ENCODE data around the gene ARIH2.

The ARIH2 gene

DNA sequence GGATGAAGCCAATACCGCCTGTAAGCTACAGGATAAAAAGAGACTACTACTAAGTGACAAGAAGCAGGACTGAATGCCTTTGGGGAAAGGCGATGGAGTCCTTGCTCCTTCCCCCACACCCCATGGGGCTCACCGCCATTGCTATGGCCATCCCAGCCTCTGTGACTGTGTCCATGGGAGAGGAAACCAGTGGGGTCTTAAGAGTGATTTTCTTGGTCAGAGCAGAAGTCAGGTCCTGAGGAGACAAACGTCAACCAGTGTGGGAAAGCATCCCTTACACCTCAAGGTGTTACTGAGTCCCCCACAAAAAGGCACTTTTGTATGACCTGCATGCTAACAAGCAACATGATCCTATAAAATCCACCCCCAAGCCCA, 109.6 kb downstream of the ARIH2 start:
- H2AFZ ChIP-seq (ENCODE audit: low read length) = no peak overlapping the region
- peak overlapping the region; percentile 97 for H3K9ac ChIP-seq (ENCODE audit: low read length)
- peak overlapping the region; percentile 84 for H3K4me3 ChIP-seq (ENCODE audit: low read length)
- H3K4me2 ChIP-seq (ENCODE audit: low read depth, low read length) = peak overlapping the region; percentile 95
- peaks cover 46% of the 10 kb centered on the region for H3K4me1 ChIP-seq (ENCODE audit: low read length)
- TF ChIP-seq, protein P1, sequence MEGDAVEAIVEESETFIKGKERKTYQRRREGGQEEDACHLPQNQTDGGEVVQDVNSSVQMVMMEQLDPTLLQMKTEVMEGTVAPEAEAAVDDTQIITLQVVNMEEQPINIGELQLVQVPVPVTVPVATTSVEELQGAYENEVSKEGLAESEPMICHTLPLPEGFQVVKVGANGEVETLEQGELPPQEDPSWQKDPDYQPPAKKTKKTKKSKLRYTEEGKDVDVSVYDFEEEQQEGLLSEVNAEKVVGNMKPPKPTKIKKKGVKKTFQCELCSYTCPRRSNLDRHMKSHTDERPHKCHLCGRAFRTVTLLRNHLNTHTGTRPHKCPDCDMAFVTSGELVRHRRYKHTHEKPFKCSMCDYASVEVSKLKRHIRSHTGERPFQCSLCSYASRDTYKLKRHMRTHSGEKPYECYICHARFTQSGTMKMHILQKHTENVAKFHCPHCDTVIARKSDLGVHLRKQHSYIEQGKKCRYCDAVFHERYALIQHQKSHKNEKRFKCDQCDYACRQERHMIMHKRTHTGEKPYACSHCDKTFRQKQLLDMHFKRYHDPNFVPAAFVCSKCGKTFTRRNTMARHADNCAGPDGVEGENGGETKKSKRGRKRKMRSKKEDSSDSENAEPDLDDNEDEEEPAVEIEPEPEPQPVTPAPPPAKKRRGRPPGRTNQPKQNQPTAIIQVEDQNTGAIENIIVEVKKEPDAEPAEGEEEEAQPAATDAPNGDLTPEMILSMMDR (IDR thresholded peaks at IDR 0.05; ENCODE audit: low read length) = no peak
- TF ChIP-seq EZH2 (optimal IDR thresholded peaks at IDR 0.05; ENCODE audit: low read depth, low read length) (no peak), EZH2phosphoT487 (IDR thresholded peaks at IDR 0.05; ENCODE audit: low read length) (no peak)
- no peaks in the 10 kb centered on the region for H4K20me1 ChIP-seq (ENCODE audit: insufficient read depth, low read length)
- DNase-seq = no peak
- peak overlapping the region; percentile 61 for H3K27ac ChIP-seq (ENCODE audit: low read length)
- peaks cover 14% of the 10 kb centered on the region for H3K36me3 ChIP-seq (replicated peaks; ENCODE audit: insufficient read depth, low read length)
- H3K9me2 ChIP-seq (replicated peaks; ENCODE audit: insufficient read depth, low read length) = no peaks in the 10 kb centered on the region
- peaks cover 47% of the 10 kb centered on the region for H3F3A ChIP-seq (ENCODE audit: insufficient read depth, low read length)
- H3K79me2 ChIP-seq (ENCODE audit: low read length) = peaks cover 58% of the 10 kb centered on the region
- H3K9me3 ChIP-seq (replicated peaks; ENCODE audit: insufficient read depth, low read length) = no peaks in the 10 kb centered on the region
- no peaks in the 10 kb centered on the region for H3K27me3 ChIP-seq (replicated peaks; ENCODE audit: insufficient read depth, low read length)

GRCh38 chr3:49028673-49029562, 110.3 kb downstream of the ARIH2 start, which contains the start of gene IMPDH2:
IMPDH2 (minus strand) TSS chr3:49029398; CDS start chr3:49029350, 48 bp downstream.
- DNase-seq = peak; percentile 96
- no peaks in the 10 kb centered on the region for H4K20me1 ChIP-seq (ENCODE audit: insufficient read depth, low read length)
- H3K27me3 ChIP-seq (replicated peaks; ENCODE audit: insufficient read depth, low read length) = no peaks in the 10 kb centered on the region
- no peak for TF ChIP-seq EZH2 (optimal IDR thresholded peaks at IDR 0.05; ENCODE audit: low read depth, low read length)
- TF ChIP-seq, protein P1 (IDR thresholded peaks at IDR 0.05; ENCODE audit: low read length) = 0 out of 2 replicates have a peak, but pooled peaks have one; percentile 16
- H3F3A ChIP-seq (ENCODE audit: insufficient read depth, low read length) = peaks cover 43% of the 10 kb centered on the region
- no peaks in the 10 kb centered on the region for H3K9me3 ChIP-seq (replicated peaks; ENCODE audit: insufficient read depth, low read length)
- peak within 1 kb of the TSS; percentile 21; the same call in 1 of the 2 replicates for H2AFZ ChIP-seq (ENCODE audit: low read length)
- peak within 1 kb of the TSS; percentile 84 for H3K4me3 ChIP-seq (ENCODE audit: low read length)
- H3K79me2 ChIP-seq (ENCODE audit: low read length) = peaks cover 52% of the 10 kb centered on the region
- peak within 1 kb of the TSS; percentile 97 for H3K9ac ChIP-seq (ENCODE audit: low read length)
- peaks cover 42% of the 10 kb centered on the region for H3K4me1 ChIP-seq (ENCODE audit: low read length)
- no peaks in the 10 kb centered on the region for H3K9me2 ChIP-seq (replicated peaks; ENCODE audit: insufficient read depth, low read length)
- H3K27ac ChIP-seq (ENCODE audit: low read length) = peak within 1 kb of the TSS; percentile 61
- peak within 1 kb of the TSS; percentile 95 for H3K4me2 ChIP-seq (ENCODE audit: low read depth, low read length)
- H3K36me3 ChIP-seq (replicated peaks; ENCODE audit: insufficient read depth, low read length) = peaks cover 13% of the 10 kb centered on the region

- Histone ChIP-seq H3K4me1 (ENCODE audit: low read length) (peaks cover 36% of the 10 kb centered on the region), H3K9me3 (replicated peaks; ENCODE audit: insufficient read depth, low read length) (no peaks in the 10 kb centered on the region), H3K9me2 (replicated peaks; ENCODE audit: insufficient read depth, low read length) (no peaks in the 10 kb centered on the region), H3K9ac (ENCODE audit: low read length) (peak overlapping the region; percentile 97; the same call in 1 of the 2 replicates), H3K27ac (ENCODE audit: low read length) (peak overlapping the region; percentile 61; the same call in 1 of the 2 replicates), H4K20me1 (ENCODE audit: insufficient read depth, low read length) (no peaks in the 10 kb centered on the region), H3K4me3 (ENCODE audit: low read length) (0 out of 2 replicates have a peak overlapping the region, but pooled peaks have one; percentile 84), H3K79me2 (ENCODE audit: low read length) (peaks cover 46% of the 10 kb centered on the region), H3F3A (ENCODE audit: insufficient read depth, low read length) (peaks cover 37% of the 10 kb centered on the region), H3K27me3 (replicated peaks; ENCODE audit: insufficient read depth, low read length) (no peaks in the 10 kb centered on the region), H3K4me2 (ENCODE audit: low read depth, low read length) (peak overlapping the region; percentile 95; the same call in 1 of the 2 replicates), H3K36me3 (replicated peaks; ENCODE audit: insufficient read depth, low read length) (peaks cover 7% of the 10 kb centered on the region; the same call in 1 of the 2 replicates), H2AFZ (ENCODE audit: low read length) (peak overlapping the region; percentile 21; the same call in 1 of the 2 replicates)
- TF ChIP-seq EZH2 (optimal IDR thresholded peaks at IDR 0.05; ENCODE audit: low read depth, low read length) = no peak
- TF ChIP-seq EZH2phosphoT487 (IDR thresholded peaks at IDR 0.05; ENCODE audit: low read length) = no peak
- TF ChIP-seq, protein P1 (IDR thresholded peaks at IDR 0.05; ENCODE audit: low read length) = no peak
- DNase-seq = no peak
Measured at GRCh38 chr3:49029563-49029884, 110.9 kb downstream of the ARIH2 start.
